GM20431 (cell line): ENCODE data around the gene BBS9.
"Not testable (repeated sequence)": the region's sequence is repeated elsewhere in the genome, so short reads cannot be mapped to it uniquely, and the experiment has no call there.

Experiments
- in situ Hi-C: fragments of 300-500 bp; cut with MseI, MboI; formaldehyde crosslinking; loops from one replicate; pipeline ENCODE4 v1.15.0; 2020; ENCODE audit warnings: low sequenced_read_pairs; ENCODE audit not compliant: unreplicated experiment

BBS9 gene

GRCh38 chr7:33527613-33528012 lies 398.2 kb downstream of the BBS9 start:
- in situ Hi-C loops: not testable (repeated sequence)

GRCh38 chr7:33529070-33529469 lies 399.7 kb downstream of the BBS9 start:
- in situ Hi-C loops: no loop called here

- in situ Hi-C loops: no loop called here
These were observed 401.3 kb downstream of the BBS9 start for GRCh38 chr7:33530664-33531063.

GRCh38 chr7:33531888-33532287 lies 402.5 kb downstream of the BBS9 start:
- in situ Hi-C loops: no loop called here

GRCh38 chr7:33534833-33535232 lies 405.5 kb downstream of the BBS9 start:
- in situ Hi-C loops: no loop called here

GRCh38 chr7:33535989-33536388 lies 406.6 kb downstream of the BBS9 start:
- in situ Hi-C loops: no loop called here

GRCh38 chr7:33536398-33537103 lies 407.2 kb downstream of the BBS9 start:
- in situ Hi-C loops: no loop called here

- in situ Hi-C loops: no loop called here
These were observed 407.7 kb downstream of the BBS9 start for GRCh38 chr7:33537104-33537477.

GRCh38 chr7:33539198-33539597 lies 409.8 kb downstream of the BBS9 start:
- in situ Hi-C loops: no loop called here

- in situ Hi-C loops: no loop called here
These were observed 410.5 kb downstream of the BBS9 start for GRCh38 chr7:33539659-33540400.

- in situ Hi-C loops: no loop called here
These were observed 418.5 kb downstream of the BBS9 start for GRCh38 chr7:33547880-33548279.

GRCh38 chr7:33550363-33550762 lies 421.0 kb downstream of the BBS9 start:
- in situ Hi-C loops: no loop called here

GRCh38 chr7:33550979-33551378 lies 421.6 kb downstream of the BBS9 start:
- in situ Hi-C loops: no loop called here

GRCh38 chr7:33554046-33554445 lies 424.7 kb downstream of the BBS9 start:
- in situ Hi-C loops: no loop called here

GRCh38 chr7:33554576-33554975 lies 425.2 kb downstream of the BBS9 start:
- in situ Hi-C loops: no loop called here

- in situ Hi-C loops: no loop called here
These were observed 427.1 kb downstream of the BBS9 start for GRCh38 chr7:33556472-33556871.

- in situ Hi-C loops: no loop called here
These were observed 429.4 kb downstream of the BBS9 start for GRCh38 chr7:33558549-33559323.

GRCh38 chr7:33559324-33559710 lies 430.0 kb downstream of the BBS9 start:
- in situ Hi-C loops: no loop called here

GRCh38 chr7:33562996-33563395 lies 433.6 kb downstream of the BBS9 start:
- in situ Hi-C loops: no loop called here

GRCh38 chr7:33563651-33564050 lies 434.3 kb downstream of the BBS9 start:
- in situ Hi-C loops: no loop called here

- in situ Hi-C loops: no loop called here
These were observed 448.8 kb downstream of the BBS9 start for GRCh38 chr7:33578166-33578565.
